C4-2B (cell line): ENCODE data around the gene TMUB1.

Experiments
- CTCF ChIP-seq: fragments of 450-650 bp; conservative IDR thresholded peaks from 2 replicates; pipeline ENCODE4 v1.5.1; 2017; ENCODE audit warnings: mild to moderate bottlenecking
- ZFX ChIP-seq: fragments of 450-650 bp; IDR thresholded peaks from 2 replicates; pipeline ENCODE4 v1.6.1; 2017

GRCh38 chr7:151033864-151034249 is 49.4 kb downstream of the TMUB1 start:
- TF ChIP-seq CTCF (no peak), ZFX (no peak)
